LNCaP clone FGC (cell line): ENCODE measurements around the gene XPNPEP2.

Experiments
- DNase-seq: peaks from one replicate; pipeline ENCODE4 v3.0.0-alpha.2; 2011; ENCODE audit warnings: low read depth
- H3K4me3 ChIP-seq: 2 replicates; pipeline ENCODE4 v1.5.1; 2011; ENCODE audit warnings: mild to moderate bottlenecking, low read depth, low read length, control low read depth
- TF ChIP-seq, protein P1 (sequence below): IDR thresholded peaks from 2 replicates; pipeline ENCODE4 v1.5.1; 2012; ENCODE audit warnings: mild to moderate bottlenecking; ENCODE audit not compliant: control insufficient read depth, insufficient read depth; ENCODE audit errors: extremely low read depth

The XPNPEP2 gene

DNA sequence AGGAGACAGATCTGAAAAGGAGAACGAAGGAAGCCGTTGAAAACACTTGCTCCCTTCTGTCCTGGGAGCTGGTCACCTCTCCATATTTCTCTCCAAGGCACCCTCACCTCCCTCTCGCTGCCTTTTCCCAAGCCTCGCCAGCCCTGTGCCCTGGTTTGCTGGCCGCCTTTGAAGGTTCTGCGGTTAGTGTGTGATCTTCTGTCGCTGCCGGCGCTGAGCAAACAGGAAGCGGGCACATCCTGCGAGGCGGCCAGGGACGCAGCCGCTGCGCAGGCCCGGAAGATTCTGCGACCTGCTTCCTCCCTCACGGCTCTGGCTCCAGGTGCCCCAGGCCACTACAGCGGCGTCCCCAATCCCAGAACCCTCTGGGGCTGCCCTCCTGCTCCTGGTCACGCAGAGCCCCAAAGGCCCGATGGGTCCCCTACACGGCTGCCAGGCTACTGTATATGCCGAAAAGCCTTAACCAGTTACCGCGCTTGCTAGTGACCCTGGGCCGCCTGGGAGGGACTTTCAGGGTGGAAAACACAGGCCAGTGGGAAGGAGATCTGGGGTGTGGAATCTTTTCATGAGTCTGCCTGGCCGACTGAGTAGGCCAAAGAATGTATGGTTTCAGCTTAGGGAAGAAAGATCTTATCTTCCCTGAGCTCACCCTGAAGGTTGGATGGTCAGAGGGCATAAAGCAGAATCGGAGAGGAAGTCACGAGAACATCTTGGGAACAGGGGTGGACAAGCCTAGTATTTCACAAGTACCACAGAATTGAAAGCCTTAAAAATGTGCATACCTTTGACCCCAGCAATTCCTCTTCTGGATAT lies 38.6 kb downstream of the XPNPEP2 start:
- H3K4me3 ChIP-seq, result peak overlapping the region; percentile 15; the same call in 1 of the 2 replicates
- TF ChIP-seq, protein P1, sequence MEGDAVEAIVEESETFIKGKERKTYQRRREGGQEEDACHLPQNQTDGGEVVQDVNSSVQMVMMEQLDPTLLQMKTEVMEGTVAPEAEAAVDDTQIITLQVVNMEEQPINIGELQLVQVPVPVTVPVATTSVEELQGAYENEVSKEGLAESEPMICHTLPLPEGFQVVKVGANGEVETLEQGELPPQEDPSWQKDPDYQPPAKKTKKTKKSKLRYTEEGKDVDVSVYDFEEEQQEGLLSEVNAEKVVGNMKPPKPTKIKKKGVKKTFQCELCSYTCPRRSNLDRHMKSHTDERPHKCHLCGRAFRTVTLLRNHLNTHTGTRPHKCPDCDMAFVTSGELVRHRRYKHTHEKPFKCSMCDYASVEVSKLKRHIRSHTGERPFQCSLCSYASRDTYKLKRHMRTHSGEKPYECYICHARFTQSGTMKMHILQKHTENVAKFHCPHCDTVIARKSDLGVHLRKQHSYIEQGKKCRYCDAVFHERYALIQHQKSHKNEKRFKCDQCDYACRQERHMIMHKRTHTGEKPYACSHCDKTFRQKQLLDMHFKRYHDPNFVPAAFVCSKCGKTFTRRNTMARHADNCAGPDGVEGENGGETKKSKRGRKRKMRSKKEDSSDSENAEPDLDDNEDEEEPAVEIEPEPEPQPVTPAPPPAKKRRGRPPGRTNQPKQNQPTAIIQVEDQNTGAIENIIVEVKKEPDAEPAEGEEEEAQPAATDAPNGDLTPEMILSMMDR, result no peak
- peak; percentile 14 for DNase-seq

DNA sequence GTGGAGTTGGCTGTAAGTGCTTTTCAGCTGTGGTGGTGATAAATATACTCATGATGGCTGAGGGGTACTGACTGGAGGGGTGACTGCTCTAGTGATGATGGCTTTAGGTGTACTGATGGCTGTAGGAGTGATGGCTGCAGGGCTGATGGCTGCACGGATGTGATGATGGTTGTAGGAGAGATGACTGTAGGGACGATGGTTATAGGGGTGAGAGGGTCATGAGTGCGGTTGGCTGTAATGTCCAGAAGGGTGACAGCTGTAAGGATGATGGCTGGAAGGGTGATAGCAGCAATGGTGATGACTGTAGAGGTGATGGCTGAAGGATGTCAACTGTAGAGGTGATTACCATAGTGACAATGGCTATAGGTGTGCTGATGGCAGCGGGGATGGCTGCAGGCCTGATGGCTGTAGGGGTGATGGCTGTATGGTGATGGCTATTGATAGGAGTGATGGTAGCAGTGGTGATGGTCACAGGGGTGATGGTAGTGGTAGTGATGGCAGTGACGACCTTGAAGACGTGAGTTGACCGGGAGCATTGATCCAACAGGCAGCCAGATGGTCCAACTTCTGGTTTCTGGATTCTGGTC lies 40.4 kb downstream of the XPNPEP2 start:
- TF ChIP-seq, protein P1, result no peak
- no peak overlapping the region for H3K4me3 ChIP-seq

DNA sequence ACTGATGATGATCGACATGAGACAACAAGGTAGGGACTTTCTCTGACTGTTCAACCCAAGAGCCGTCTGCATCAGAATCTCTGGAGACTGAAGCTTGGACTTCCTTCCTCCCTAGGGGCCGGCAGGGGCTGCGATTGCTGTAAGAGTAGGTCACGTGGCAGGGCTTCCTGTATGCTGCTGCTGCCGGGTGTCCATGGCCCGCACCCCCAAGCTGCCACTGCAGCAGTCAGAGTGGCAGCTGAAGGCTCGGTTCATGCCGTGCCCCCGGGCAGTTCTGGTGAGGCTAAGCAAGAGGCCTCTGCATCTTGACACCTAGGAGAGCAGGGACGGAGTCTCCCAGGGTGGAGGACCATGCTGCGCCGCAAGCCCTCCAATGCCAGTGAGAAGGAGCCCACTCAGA lies 41.0 kb downstream of the XPNPEP2 start, which contains the start of gene SASH3:
Gene SASH3 (plus strand): TSS at position 203 of the 400 bp plus-strand sequence. CDS start 149 bp downstream, at position 352.
- no peak within 1 kb of the TSS for H3K4me3 ChIP-seq
- no peak for DNase-seq
- TF ChIP-seq, protein P1, result no peak

More for the DNA sequence above, 40.4 kb downstream of the XPNPEP2 start:
- no peak for DNase-seq

DNA sequence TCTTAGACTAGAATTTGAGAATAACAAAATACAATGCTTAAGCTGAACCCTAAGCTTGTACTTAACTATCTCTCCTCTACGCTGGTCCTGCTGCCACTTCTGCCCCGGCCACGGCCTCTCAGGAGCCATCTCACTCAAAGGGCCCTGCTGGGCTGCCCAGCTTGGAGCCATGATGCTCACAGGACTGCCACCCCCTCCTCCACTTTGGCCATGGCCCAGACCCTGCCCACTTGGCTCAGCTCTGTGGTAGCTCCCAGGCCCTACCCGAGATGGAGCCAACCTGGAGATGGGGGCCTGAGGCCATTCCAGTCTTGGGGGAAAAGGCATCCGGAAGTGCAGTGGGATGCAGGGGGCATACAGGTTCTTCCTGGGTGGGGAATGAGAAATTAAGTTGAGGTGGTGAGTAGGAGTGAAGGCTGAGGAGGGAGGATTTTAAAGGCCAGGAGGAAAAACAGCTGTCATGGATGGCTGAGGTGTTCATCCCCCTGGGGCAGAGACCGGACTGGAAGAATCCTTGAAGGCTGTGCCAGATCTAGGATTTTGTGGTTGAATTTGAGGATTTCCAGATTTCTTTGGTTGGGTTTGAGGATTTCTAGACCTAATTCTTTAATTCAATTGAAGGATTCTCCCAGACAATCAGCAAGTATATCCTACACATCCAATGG lies 41.8 kb downstream of the XPNPEP2 start:
- TF ChIP-seq, protein P1, result no peak
- DNase-seq, result no peak
- H3K4me3 ChIP-seq, result no peak overlapping the region

DNA sequence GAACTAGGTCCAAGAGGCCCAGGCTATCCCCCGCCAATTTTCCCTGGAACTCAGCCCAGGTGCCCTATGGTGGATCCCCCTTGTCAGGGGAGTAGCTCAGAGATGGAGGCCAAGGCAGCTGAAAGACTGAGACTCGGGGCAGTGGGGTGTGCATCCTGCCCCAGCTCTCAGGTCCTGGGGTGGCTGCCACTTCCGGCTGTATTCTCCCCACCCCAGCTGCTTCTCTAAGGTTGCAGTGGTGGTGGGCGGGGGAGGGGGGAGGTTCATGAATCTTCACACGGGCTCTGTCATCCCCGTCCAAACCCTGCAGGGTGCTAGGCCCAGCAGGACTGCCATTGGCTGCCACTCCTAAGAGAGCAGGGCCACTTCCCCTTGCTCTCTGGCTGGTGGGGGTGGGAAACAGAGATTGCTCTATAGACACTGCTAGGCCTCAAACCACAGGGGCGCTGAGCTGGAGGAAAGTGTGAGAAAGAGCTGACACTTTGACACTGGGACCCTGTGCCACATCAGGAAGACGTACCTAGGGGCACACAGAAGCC lies 42.4 kb downstream of the XPNPEP2 start:
- no peak overlapping the region for H3K4me3 ChIP-seq
- TF ChIP-seq, protein P1, result no peak
- no peak for DNase-seq

DNA sequence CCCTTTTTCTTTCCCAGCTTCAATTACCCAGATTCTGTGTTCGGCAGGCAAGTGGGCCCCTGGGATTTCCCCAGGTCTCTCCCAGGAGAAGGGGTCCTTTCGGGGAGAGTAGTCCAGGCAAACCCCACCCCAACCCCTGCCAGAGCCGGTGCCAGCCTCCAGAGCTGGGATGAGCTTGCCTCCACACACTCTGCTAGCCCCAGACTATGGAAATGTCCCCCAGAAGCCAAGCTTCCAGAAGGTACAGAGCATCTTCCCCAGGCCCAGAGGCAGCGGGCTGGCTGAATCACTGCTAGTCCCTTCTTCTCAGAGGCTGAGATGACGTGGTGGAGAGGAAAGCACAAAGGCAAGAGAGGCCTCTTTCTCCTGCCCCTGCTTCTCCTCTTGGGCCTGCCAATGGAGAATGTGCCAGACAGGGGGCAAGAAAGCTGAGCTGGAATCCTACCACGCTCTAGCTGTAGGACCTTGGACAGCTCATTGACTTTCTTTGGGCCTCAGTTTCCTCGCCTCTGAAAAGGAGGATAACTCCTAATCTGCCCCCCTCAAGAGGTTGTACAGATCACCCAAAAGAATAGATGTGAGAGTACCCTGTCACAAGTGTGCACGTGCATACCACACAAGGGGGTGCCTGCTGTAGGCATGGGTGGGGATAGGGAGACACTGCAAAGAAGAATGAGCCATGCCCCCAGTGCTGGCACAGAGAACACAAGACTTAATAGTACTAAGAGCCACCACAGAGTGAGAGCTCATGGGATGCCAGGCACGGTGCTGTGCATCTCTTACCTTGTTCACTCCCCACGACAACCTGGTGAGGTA lies 43.1 kb downstream of the XPNPEP2 start:
- DNase-seq, result no peak
- TF ChIP-seq, protein P1, result no peak
- no peak overlapping the region for H3K4me3 ChIP-seq
